AG04449 (cell line): Measurements from ENCODE around the gene SPIN2B.
"Not testable (repeated sequence)": the region's sequence is repeated elsewhere in the genome, so short reads cannot be mapped to it uniquely, and the experiment has no call there.

Experiments
- CTCF ChIA-PET: fragments of 350-600 bp; formaldehyde crosslinking; extraction: SDS; loops from one replicate; lab custom pipeline; 2021; ENCODE audit warnings: antibody characterized with exemption; lab: Yijun Ruan, JAX
- POLR2A ChIA-PET: fragments of 400-600, 350-600 bp; formaldehyde crosslinking; extraction: SDS; loops from one replicate; lab custom pipeline; 2020; ENCODE audit warnings: antibody characterized with exemption, inconsistent platforms; lab: Yijun Ruan, JAX
- DNase-seq: peaks from one replicate; pipeline ENCODE4 v3.0.0-alpha.2; 2010; ENCODE audit warnings: low read depth, low spot score
- H3K4me3 ChIP-seq: 2 replicates; pipeline ENCODE4 v1.5.1; 2011; ENCODE audit warnings: low read depth, mild to moderate bottlenecking, control low read depth, low read length
- CTCF ChIP-seq: IDR thresholded peaks from one replicate; pipeline ENCODE4 v1.5.1; 2011; ENCODE audit warnings: mild to moderate bottlenecking, moderate library complexity, low read length, control low read depth, inconsistent platforms; ENCODE audit not compliant: insufficient read depth; ENCODE audit errors: missing control alignments

Gene SPIN2B

GRCh38 chrX:57135287-57135686 is 13.9 kb upstream of the SPIN2B start:
- CTCF ChIA-PET = no interaction called here

GRCh38 chrX:57134702-57135101 is 13.4 kb upstream of the SPIN2B start:
- POLR2A ChIA-PET = no interaction called here
- H3K4me3 ChIP-seq = no peak overlapping the region
- CTCF ChIA-PET = no interaction called here

More at GRCh38 chrX:57135287-57135686, 13.9 kb upstream of the SPIN2B start:
- TF ChIP-seq CTCF = no peak
- no peak for DNase-seq
- POLR2A ChIA-PET = no interaction called here
- H3K4me3 ChIP-seq = no peak overlapping the region

GRCh38 chrX:57133706-57134105 is 12.4 kb upstream of the SPIN2B start:
- POLR2A ChIA-PET = no interaction called here
- CTCF ChIA-PET = no interaction called here
- H3K4me3 ChIP-seq = no peak overlapping the region
- no peak for TF ChIP-seq CTCF
- DNase-seq = no peak

More at GRCh38 chrX:57134702-57135101, 13.4 kb upstream of the SPIN2B start:
- no peak for TF ChIP-seq CTCF
- DNase-seq = no peak

GRCh38 chrX:57133284-57133683 is 11.9 kb upstream of the SPIN2B start:
- POLR2A ChIA-PET, CTCF ChIA-PET: not testable (repeated sequence)

GRCh38 chrX:57132046-57132445 is 10.7 kb upstream of the SPIN2B start:
- H3K4me3 ChIP-seq = no peak overlapping the region
- DNase-seq = no peak
- ChIA-PET POLR2A (no interaction called here), CTCF (no interaction called here)
- TF ChIP-seq CTCF = no peak

More at GRCh38 chrX:57133284-57133683, 11.9 kb upstream of the SPIN2B start:
- not testable (repeated sequence) for DNase-seq, H3K4me3 ChIP-seq

GRCh38 chrX:57121816-57122215 is 468 bp upstream of the SPIN2B start:
- no peak for TF ChIP-seq CTCF
- ChIA-PET POLR2A (interaction anchor here (1.1 kb wide), 1 partner anchor 16 kb away, joined by 3 read pairs; no protein-coding TSS in a partner anchor), CTCF (no interaction called here)
- H3K4me3 ChIP-seq = peak overlapping the region; percentile 71
- no peak for DNase-seq

- DNase-seq, CTCF ChIA-PET: not testable (repeated sequence)
- H3K4me3 ChIP-seq = peak overlapping the region; percentile 71
- POLR2A ChIA-PET = interaction anchor here (1.1 kb wide), 1 partner anchor 17 kb away, joined by 3 read pairs; no protein-coding TSS in a partner anchor
These were observed 658 bp downstream of the SPIN2B start for GRCh38 chrX:57120619-57121161.
